ENCODE results near the gene HDAC4.

- no peak for TF ChIP-seq CTCF (IDR thresholded peaks at IDR 0.05; ENCODE audit: insufficient read depth, low read depth, low read length)
- TF ChIP-seq EZH2 (IDR thresholded peaks at IDR 0.05; ENCODE audit: insufficient read depth, low read length) = no peak
Observed at GRCh38 chr2:239269173-239269885, 131.5 kb downstream of the HDAC4 start.
